Activated CD4-positive, alpha-beta T cell treated with anti-CD3 and anti-CD28 coated beads, Interleukin-2, amount 10 ng/mL, durations not matched to agents 7 days and 5 days (primary cell): ENCODE measurements around the gene DUS4L. TPM values are rescaled to one million over a fixed set of nuclear protein-coding genes. Genes with fewer than 3 reads are reported as not detected.

Experiments
- CTCF ChIA-PET: fragments of 350-600 bp; sonication (Branson Sonifier 250); formaldehyde crosslinking; loops from one replicate; lab custom pipeline; 2021; ENCODE audit warnings: antibody characterized with exemption; lab: Charles Lee
- POLR2A ChIA-PET: fragments of 350-600 bp; sonication (Branson Sonifier 250); formaldehyde crosslinking; loops from one replicate; lab custom pipeline; 2021; ENCODE audit warnings: antibody characterized with exemption; lab: Charles Lee
- DNase-seq: peaks from one replicate; pipeline ENCODE4 v3.0.0-alpha.2; 2020
- H3K27ac Mint-ChIP-seq: one replicate; pipeline ENCODE4 v1.8.0; 2021; ENCODE audit warnings: mild to moderate bottlenecking, moderate library complexity, mixed read lengths
- H3K27me3 Mint-ChIP-seq: one replicate; pipeline ENCODE4 v1.8.0; 2021; ENCODE audit warnings: mixed read lengths
- H3K36me3 Mint-ChIP-seq: one replicate; pipeline ENCODE4 v1.8.0; 2021; ENCODE audit warnings: low read depth, mixed read lengths
- H3K4me1 Mint-ChIP-seq: one replicate; pipeline ENCODE4 v1.8.0; 2021; ENCODE audit warnings: mixed read lengths
- H3K4me3 Mint-ChIP-seq: one replicate; pipeline ENCODE4 v1.8.0; 2021; ENCODE audit warnings: mild to moderate bottlenecking, moderate library complexity, mixed read lengths
- H3K9me3 Mint-ChIP-seq: one replicate; pipeline ENCODE4 v1.8.0; 2021; ENCODE audit warnings: mixed read lengths
- total RNA-seq, 2 experiments: library from RNA; stranded (reverse); gene quantifications; one replicate each; pipeline ENCODE4 v1.2.3, GENCODE V29; 2021

DUS4L gene
- total RNA-seq, 2 experiments from 2014 or later = 7.9 to 9.9 TPM

GRCh38 chr7:107606303-107606702 is 42.5 kb downstream of the DUS4L start:
- ChIA-PET POLR2A (no interaction called here), CTCF (interaction anchor here (1.3 kb wide), 1 partner anchor 314 kb away, joined by 3 read pairs; no protein-coding TSS in a partner anchor)
- H3K27ac Mint-ChIP-seq = no peak overlapping the region
- no peaks in the 10 kb centered on the region for H3K4me1 Mint-ChIP-seq
- no peak for DNase-seq
- no peaks in the 10 kb centered on the region for H3K9me3 Mint-ChIP-seq
- H3K36me3 Mint-ChIP-seq = peaks cover 11% of the 10 kb centered on the region
- H3K4me3 Mint-ChIP-seq = no peak overlapping the region
- H3K27me3 Mint-ChIP-seq = no peaks in the 10 kb centered on the region

- Mint-ChIP-seq H3K9me3 (no peaks in the 10 kb centered on the region), H3K36me3 (peaks cover 18% of the 10 kb centered on the region), H3K27me3 (no peaks in the 10 kb centered on the region), H3K4me3 (no peak overlapping the region), H3K4me1 (peaks cover 11% of the 10 kb centered on the region), H3K27ac (no peak overlapping the region)
- no peak for DNase-seq
- ChIA-PET CTCF (interaction anchor here (1.0 to 1.5 kb wide), 2 partner anchors 10 to 28 kb away, joined by 3 to 4 read pairs; no protein-coding TSS in a partner anchor), POLR2A (no interaction called here)
Measured at GRCh38 chr7:107609811-107610261, 46.1 kb downstream of the DUS4L start.

GRCh38 chr7:107610323-107610722 is 46.6 kb downstream of the DUS4L start:
- POLR2A ChIA-PET = no interaction called here
- DNase-seq = no peak
- H3K36me3 Mint-ChIP-seq = peaks cover 19% of the 10 kb centered on the region
- H3K4me1 Mint-ChIP-seq = peaks cover 15% of the 10 kb centered on the region
- no peak overlapping the region for H3K27ac Mint-ChIP-seq
- H3K4me3 Mint-ChIP-seq = no peak overlapping the region
- H3K9me3 Mint-ChIP-seq = no peaks in the 10 kb centered on the region
- CTCF ChIA-PET = interaction anchor here (1.3 kb wide), 1 partner anchor 27 kb away, joined by 3 read pairs; no protein-coding TSS in a partner anchor
- H3K27me3 Mint-ChIP-seq = no peaks in the 10 kb centered on the region

- peaks cover 24% of the 10 kb centered on the region for H3K36me3 Mint-ChIP-seq
- H3K27ac Mint-ChIP-seq = no peak overlapping the region
- peaks cover 17% of the 10 kb centered on the region for H3K4me1 Mint-ChIP-seq
- H3K4me3 Mint-ChIP-seq = no peak overlapping the region
- CTCF ChIA-PET = no interaction called here
- POLR2A ChIA-PET = no interaction called here
- no peaks in the 10 kb centered on the region for H3K9me3 Mint-ChIP-seq
- DNase-seq = no peak
- no peaks in the 10 kb centered on the region for H3K27me3 Mint-ChIP-seq
Measured at GRCh38 chr7:107613439-107613838, 49.7 kb downstream of the DUS4L start.

- DNase-seq = no peak
- Mint-ChIP-seq H3K27me3 (no peaks in the 10 kb centered on the region), H3K9me3 (no peaks in the 10 kb centered on the region), H3K27ac (no peak overlapping the region), H3K36me3 (peaks cover 24% of the 10 kb centered on the region), H3K4me3 (no peak overlapping the region), H3K4me1 (peaks cover 17% of the 10 kb centered on the region)
- POLR2A ChIA-PET = no interaction called here
- CTCF ChIA-PET = no interaction called here
Measured at GRCh38 chr7:107613948-107614347, 50.2 kb downstream of the DUS4L start.

GRCh38 chr7:107614425-107614824 is 50.7 kb downstream of the DUS4L start:
- Mint-ChIP-seq H3K4me1 (peaks cover 17% of the 10 kb centered on the region), H3K27me3 (no peaks in the 10 kb centered on the region), H3K9me3 (no peaks in the 10 kb centered on the region), H3K27ac (no peak overlapping the region), H3K36me3 (peaks cover 23% of the 10 kb centered on the region), H3K4me3 (no peak overlapping the region)
- ChIA-PET CTCF (no interaction called here), POLR2A (no interaction called here)
- DNase-seq = no peak

GRCh38 chr7:107615910-107616680 is 52.3 kb downstream of the DUS4L start:
- Mint-ChIP-seq H3K27me3 (no peaks in the 10 kb centered on the region), H3K9me3 (no peaks in the 10 kb centered on the region), H3K36me3 (peaks cover 23% of the 10 kb centered on the region), H3K4me1 (peaks cover 17% of the 10 kb centered on the region), H3K4me3 (no peak overlapping the region), H3K27ac (no peak overlapping the region)
- ChIA-PET POLR2A (no interaction called here), CTCF (interaction anchor here (1.3 to 1.4 kb wide), 2 partner anchors 8 to 45 kb away, joined by 4 to 7 read pairs; partner anchors contain the start of gene SLC26A4)
- no peak for DNase-seq

GRCh38 chr7:107622429-107622828 is 58.7 kb downstream of the DUS4L start:
- Mint-ChIP-seq H3K27me3 (no peaks in the 10 kb centered on the region), H3K4me3 (no peak overlapping the region), H3K36me3 (peaks cover 2% of the 10 kb centered on the region), H3K27ac (no peak overlapping the region), H3K9me3 (peaks cover 4% of the 10 kb centered on the region), H3K4me1 (no peaks in the 10 kb centered on the region)
- ChIA-PET CTCF (no interaction called here), POLR2A (no interaction called here)
- no peak for DNase-seq

- no peaks in the 10 kb centered on the region for H3K4me1 Mint-ChIP-seq
- no peak overlapping the region for H3K27ac Mint-ChIP-seq
- H3K36me3 Mint-ChIP-seq = peaks cover 2% of the 10 kb centered on the region
- peaks cover 4% of the 10 kb centered on the region for H3K9me3 Mint-ChIP-seq
- ChIA-PET CTCF (no interaction called here), POLR2A (no interaction called here)
- no peak for DNase-seq
- no peaks in the 10 kb centered on the region for H3K27me3 Mint-ChIP-seq
- no peak overlapping the region for H3K4me3 Mint-ChIP-seq
Measured at GRCh38 chr7:107622894-107623293, 59.1 kb downstream of the DUS4L start.

GRCh38 chr7:107627002-107627401 is 63.2 kb downstream of the DUS4L start:
- Mint-ChIP-seq H3K9me3 (peaks cover 4% of the 10 kb centered on the region), H3K4me1 (peaks cover 10% of the 10 kb centered on the region), H3K27me3 (no peaks in the 10 kb centered on the region), H3K4me3 (no peak overlapping the region), H3K36me3 (peaks cover 2% of the 10 kb centered on the region), H3K27ac (no peak overlapping the region)
- CTCF ChIA-PET = no interaction called here
- POLR2A ChIA-PET = no interaction called here
- DNase-seq = no peak

Other genes with a start within 250 kb of the DUS4L start
- gene GPR22, start 93.9 kb upstream of the DUS4L start, total RNA-seq = not detected
- 10 to 100 TPM; 29.2 to 30.7 TPM for gene COG5, start 51 bp upstream of the DUS4L start, total RNA-seq
- 10 to 100 TPM; 29.9 to 37.4 TPM for gene BCAP29, start 16.3 kb downstream of the DUS4L start, total RNA-seq
- 1 to 10 TPM; 1.3 to 2.0 TPM for gene SLC26A4, start 96.9 kb downstream of the DUS4L start, total RNA-seq
- gene CBLL1, start 180.2 kb downstream of the DUS4L start, total RNA-seq = 10 to 100 TPM; 45.7 to 59.7 TPM
- gene SLC26A3, start 239.3 kb downstream of the DUS4L start, total RNA-seq = not detected